ENCODE measurements around the gene SEPSECS. TPM values are rescaled to one million over a fixed set of nuclear protein-coding genes. Genes with fewer than 3 reads are reported as not detected.

The SEPSECS gene
- total and polyA plus RNA-seq, 9 of the 15 experiments (the other 6 are each of a cell fraction or from before 2014, with no cell fraction given), result 3.9 to 17.2 (median 7.9) TPM

GRCh38 chr4:25098964-25099891, 61.0 kb downstream of the SEPSECS start (continued):
- peak; percentile 72 for TF ChIP-seq CBFA2T2 (conservative IDR thresholded peaks at IDR 0.05)
- no peak for TF ChIP-seq ZNF24 (IDR thresholded peaks at IDR 0.05)
- no peak for TF ChIP-seq KDM2B (CRISPR knock-in tag; IDR thresholded peaks at IDR 0.05)
- peak; percentile 68; the same call in 1 of the 2 replicates for TF ChIP-seq FOXJ2 (tag; IDR thresholded peaks at IDR 0.05)
- TF ChIP-seq KDM1A (IDR thresholded peaks at IDR 0.05), result peak; percentile 58 to 67; a peak in 3 of 4 replicates
- TF ChIP-seq POLR2AphosphoS5 (IDR thresholded peaks at IDR 0.05; ENCODE audit: control insufficient read depth, insufficient read depth, low read depth, low read length), result 0 out of 2 replicates have a peak, but pooled peaks have one; percentile 33
- TF ChIP-seq CBFA2T3 (IDR thresholded peaks at IDR 0.05), result peak; percentile 82
- TF ChIP-seq NCOA2 (IDR thresholded peaks at IDR 0.05; ENCODE audit: partially characterized antibody in 2 of 2), result no peak
- TF ChIP-seq RCOR1 (IDR thresholded peaks at IDR 0.05; ENCODE audit: borderline replicate concordance in 1 of 2, low read depth in 2 of 2, low read length in 2 of 2), result 0 out of 4 replicates have a peak, but pooled peaks of 1 of the 2 experiments have one; percentile 15
- TF ChIP-seq C11orf30 (IDR thresholded peaks at IDR 0.05; ENCODE audit: low read depth), result no peak
- TF ChIP-seq SMAD4 (CRISPR knock-in tag; conservative IDR thresholded peaks at IDR 0.05), result 0 out of 2 replicates have a peak, but pooled peaks have one; percentile 13
